HEK293 (cell line): ENCODE measurements around the gene LINGO1.

ENCODE experiments used
- HIC1 ChIP-seq: fragments of 450-650 bp; formaldehyde crosslinking; IDR thresholded peaks from 2 replicates; pipeline ENCODE4 v1.5.1; 2016; ENCODE audit warnings: missing biosample characterization, missing genetic modification characterization
- IKZF3 ChIP-seq: fragments of 450-650 bp; IDR thresholded peaks from 2 replicates; pipeline ENCODE4 v1.5.0; 2018; ENCODE audit warnings: missing biosample characterization, mild to moderate bottlenecking, missing genetic modification characterization, moderate library complexity
- KLF10 ChIP-seq: fragments of 450-650 bp; IDR thresholded peaks from 2 replicates; pipeline ENCODE4 v1.5.1; 2018; ENCODE audit warnings: missing biosample characterization, mild to moderate bottlenecking, missing genetic modification characterization
- KLF9 ChIP-seq: fragments of 450-650 bp; formaldehyde crosslinking; IDR thresholded peaks from 2 replicates; pipeline ENCODE4 v1.5.1; 2016; ENCODE audit warnings: missing biosample characterization, missing genetic modification characterization, low read depth
- REPIN1 ChIP-seq: fragments of 450-650 bp; formaldehyde crosslinking; IDR thresholded peaks from 2 replicates; pipeline ENCODE4 v1.5.1; 2017; ENCODE audit warnings: missing biosample characterization, missing genetic modification characterization, low read depth
- SALL2 ChIP-seq: fragments of 450-650 bp; formaldehyde crosslinking; IDR thresholded peaks from 2 replicates; pipeline ENCODE4 v1.5.0; 2017; ENCODE audit warnings: missing biosample characterization, mild to moderate bottlenecking, missing genetic modification characterization, borderline replicate concordance
- SP3 ChIP-seq: fragments of 450-650 bp; formaldehyde crosslinking; IDR thresholded peaks from 2 replicates; pipeline ENCODE4 v1.5.1; 2016; ENCODE audit warnings: missing biosample characterization, missing genetic modification characterization
- ZFHX2 ChIP-seq: fragments of 450-650 bp; formaldehyde crosslinking; conservative IDR thresholded peaks from 2 replicates; pipeline ENCODE4 v1.5.1; 2016; ENCODE audit warnings: missing biosample characterization, missing genetic modification characterization
- ZNF132 ChIP-seq: fragments of 450-650 bp; formaldehyde crosslinking; IDR thresholded peaks from 2 replicates; pipeline ENCODE4 v1.5.1; 2017; ENCODE audit warnings: missing biosample characterization, missing genetic modification characterization, borderline replicate concordance
- ZNF16 ChIP-seq: fragments of 450-650 bp; formaldehyde crosslinking; IDR thresholded peaks from 2 replicates; pipeline ENCODE4 v1.5.1; 2016; ENCODE audit warnings: low read depth, missing biosample characterization, missing genetic modification characterization
- ZNF169 ChIP-seq: fragments of 450-650 bp; formaldehyde crosslinking; IDR thresholded peaks from 2 replicates; pipeline ENCODE4 v1.5.1; 2016; ENCODE audit warnings: missing biosample characterization, missing genetic modification characterization
- ZNF2 ChIP-seq: fragments of 450-650 bp; formaldehyde crosslinking; IDR thresholded peaks from 2 replicates; pipeline ENCODE4 v1.5.1; 2016; ENCODE audit warnings: missing biosample characterization, missing genetic modification characterization
- ZNF391 ChIP-seq: fragments of 450-650 bp; formaldehyde crosslinking; IDR thresholded peaks from 2 replicates; pipeline ENCODE4 v1.5.1; 2016; ENCODE audit warnings: low read depth, missing biosample characterization, missing genetic modification characterization, borderline replicate concordance
- ZNF394 ChIP-seq: fragments of 450-650 bp; formaldehyde crosslinking; IDR thresholded peaks from 2 replicates; pipeline ENCODE4 v1.5.1; 2016; ENCODE audit warnings: missing biosample characterization, missing genetic modification characterization, mild to moderate bottlenecking, moderate library complexity, borderline replicate concordance
- ZNF404 ChIP-seq: fragments of 450-650 bp; formaldehyde crosslinking; IDR thresholded peaks from 2 replicates; pipeline ENCODE4 v1.5.1; 2017; ENCODE audit warnings: missing biosample characterization, missing genetic modification characterization
- ZNF423 ChIP-seq: fragments of 450-650 bp; formaldehyde crosslinking; IDR thresholded peaks from 2 replicates; pipeline ENCODE4 v1.5.1; 2016; ENCODE audit warnings: missing biosample characterization, missing genetic modification characterization
- ZNF513 ChIP-seq: fragments of 450-650 bp; IDR thresholded peaks from 2 replicates; pipeline ENCODE4 v1.5.1; 2018; ENCODE audit warnings: missing biosample characterization, missing genetic modification characterization
- ZNF514 ChIP-seq: fragments of 450-650 bp; formaldehyde crosslinking; IDR thresholded peaks from 2 replicates; pipeline ENCODE4 v1.5.1; 2016; ENCODE audit warnings: missing biosample characterization, missing genetic modification characterization
- ZNF544 ChIP-seq: fragments of 450-650 bp; formaldehyde crosslinking; IDR thresholded peaks from 2 replicates; pipeline ENCODE4 v1.5.0; 2017; ENCODE audit warnings: missing biosample characterization, missing genetic modification characterization
- ZNF548 ChIP-seq: fragments of 450-650 bp; formaldehyde crosslinking; IDR thresholded peaks from 2 replicates; pipeline ENCODE4 v1.5.1; 2016; ENCODE audit warnings: missing biosample characterization, missing genetic modification characterization
- ZNF558 ChIP-seq: fragments of 450-650 bp; formaldehyde crosslinking; IDR thresholded peaks from 2 replicates; pipeline ENCODE4 v1.5.1; 2016; ENCODE audit warnings: missing biosample characterization, missing genetic modification characterization
- ZNF561 ChIP-seq: fragments of 450-650 bp; IDR thresholded peaks from 2 replicates; pipeline ENCODE4 v1.5.1; 2018; ENCODE audit warnings: missing biosample characterization, missing genetic modification characterization, borderline replicate concordance
- ZNF621 ChIP-seq: fragments of 450-650 bp; formaldehyde crosslinking; IDR thresholded peaks from 2 replicates; pipeline ENCODE4 v1.5.1; 2017; ENCODE audit warnings: missing biosample characterization, missing genetic modification characterization
- ZNF639 ChIP-seq: fragments of 450-650 bp; formaldehyde crosslinking; IDR thresholded peaks from 2 replicates; pipeline ENCODE4 v1.5.1; 2016; ENCODE audit warnings: missing biosample characterization, missing genetic modification characterization
- ZNF677 ChIP-seq: fragments of 450-650 bp; IDR thresholded peaks from 2 replicates; pipeline ENCODE4 v1.5.0; 2018; ENCODE audit warnings: missing biosample characterization, mild to moderate bottlenecking, missing genetic modification characterization, moderate library complexity
- ZNF768 ChIP-seq: fragments of 450-650 bp; formaldehyde crosslinking; IDR thresholded peaks from 2 replicates; pipeline ENCODE4 v1.5.1; 2018; ENCODE audit warnings: missing biosample characterization, mild to moderate bottlenecking, missing genetic modification characterization
- ZNF791 ChIP-seq: fragments of 450-650 bp; formaldehyde crosslinking; IDR thresholded peaks from 2 replicates; pipeline ENCODE4 v1.5.1; 2016; ENCODE audit warnings: missing biosample characterization, missing genetic modification characterization
- ZSCAN30 ChIP-seq: fragments of 450-650 bp; IDR thresholded peaks from 2 replicates; pipeline ENCODE4 v1.5.1; 2018; ENCODE audit warnings: missing biosample characterization, mild to moderate bottlenecking, missing genetic modification characterization, moderate library complexity

LINGO1 gene

GRCh38 chr15:77607111-77607893 lies 25.4 kb downstream of the LINGO1 start (continued):
- TF ChIP-seq ZNF16 (tag by site-specific recombination) (no peak), ZNF791 (tag by site-specific recombination) (no peak), ZNF513 (tag by site-specific recombination) (no peak), HIC1 (tag by site-specific recombination) (no peak), ZNF639 (no peak), ZNF391 (no peak), ZNF2 (no peak), ZNF677 (peak; percentile 58; the same call in 1 of the 2 replicates), ZNF132 (tag by site-specific recombination) (no peak), ZSCAN30 (tag by site-specific recombination) (no peak), ZFHX2 (tag by site-specific recombination) (peak; percentile 94), KLF10 (tag by site-specific recombination) (no peak), IKZF3 (tag by site-specific recombination) (0 out of 2 replicates have a peak, but pooled peaks have one; percentile 10), ZNF169 (tag by site-specific recombination) (no peak), KLF9 (tag by site-specific recombination) (no peak), ZNF768 (tag by site-specific recombination) (no peak), ZNF404 (tag by site-specific recombination) (no peak), ZNF394 (tag by site-specific recombination) (no peak), REPIN1 (no peak), ZNF548 (tag by site-specific recombination) (no peak), ZNF621 (tag by site-specific recombination) (no peak), SALL2 (tag by site-specific recombination) (no peak), ZNF558 (no peak), ZNF544 (tag by site-specific recombination) (no peak), ZNF423 (tag by site-specific recombination) (no peak), ZNF514 (tag by site-specific recombination) (no peak), ZNF561 (tag by site-specific recombination) (no peak), SP3 (tag by site-specific recombination) (peak; percentile 19; the same call in 1 of the 2 replicates)
